Ishikawa (cell line): Measurements from ENCODE around the gene HIVEP1.

Experiments used
- FOXM1 ChIP-seq: IDR thresholded peaks from 2 replicates; pipeline ENCODE4 v1.6.1; 2012; ENCODE audit warnings: low read depth, borderline replicate concordance
- TAF1 ChIP-seq: IDR thresholded peaks from 2 replicates; pipeline ENCODE4 v1.6.1; 2012; ENCODE audit warnings: low read depth, mild to moderate bottlenecking
- TCF12 ChIP-seq: IDR thresholded peaks from 2 replicates; pipeline ENCODE4 v1.6.1; 2012; ENCODE audit warnings: low read depth
- USF1 ChIP-seq: IDR thresholded peaks from 2 replicates; pipeline ENCODE4 v1.6.1; 2012

GRCh38 chr6:12012558-12013306 lies 620 bp downstream of the HIVEP1 start:
- TF ChIP-seq TAF1 (no peak), USF1 (no peak), FOXM1 (no peak), TCF12 (no peak)
